Cardiac ventricle fibroblast (primary cell): ENCODE data around the gene TMPRSS4. TPM values are rescaled to one million over a fixed set of nuclear protein-coding genes. Genes with fewer than 3 reads are reported as not detected.

Source experiments
- total RNA-seq: library from RNA; depleted of rRNA; stranded (reverse); fragments of >200 nt; gene quantifications from 2 replicates; pipeline ENCODE4 v1.2.3, GENCODE V29; 2015

TMPRSS4 gene, protein sequence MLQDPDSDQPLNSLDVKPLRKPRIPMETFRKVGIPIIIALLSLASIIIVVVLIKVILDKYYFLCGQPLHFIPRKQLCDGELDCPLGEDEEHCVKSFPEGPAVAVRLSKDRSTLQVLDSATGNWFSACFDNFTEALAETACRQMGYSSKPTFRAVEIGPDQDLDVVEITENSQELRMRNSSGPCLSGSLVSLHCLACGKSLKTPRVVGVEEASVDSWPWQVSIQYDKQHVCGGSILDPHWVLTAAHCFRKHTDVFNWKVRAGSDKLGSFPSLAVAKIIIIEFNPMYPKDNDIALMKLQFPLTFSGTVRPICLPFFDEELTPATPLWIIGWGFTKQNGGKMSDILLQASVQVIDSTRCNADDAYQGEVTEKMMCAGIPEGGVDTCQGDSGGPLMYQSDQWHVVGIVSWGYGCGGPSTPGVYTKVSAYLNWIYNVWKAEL
- total RNA-seq, result not detected in 2 replicates

DNA sequence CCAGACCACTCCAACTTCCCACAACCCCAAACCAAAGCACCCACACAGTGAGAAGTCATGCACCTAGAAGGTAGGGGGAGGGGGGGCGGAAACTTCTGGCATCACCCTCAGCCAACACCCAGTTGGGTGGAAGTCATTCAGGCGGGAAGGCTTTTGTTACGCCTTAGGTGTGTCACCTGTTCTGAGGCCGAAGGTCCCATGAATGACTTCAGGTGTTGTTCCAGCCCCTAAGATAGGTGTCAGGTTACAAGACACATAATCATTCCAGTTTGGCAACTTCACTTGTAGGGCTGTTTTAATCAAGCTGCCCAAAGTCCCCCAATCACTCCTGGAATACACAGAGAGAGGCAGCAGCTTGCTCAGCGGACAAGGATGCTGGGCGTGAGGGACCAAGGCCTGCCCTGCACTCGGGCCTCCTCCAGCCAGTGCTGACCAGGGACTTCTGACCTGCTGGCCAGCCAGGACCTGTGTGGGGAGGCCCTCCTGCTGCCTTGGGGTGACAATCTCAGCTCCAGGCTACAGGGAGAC, at the start of gene TMPRSS4:
TMPRSS4 (plus strand) TSS at position 325 of the 528 bp plus-strand sequence. CDS start 225 bp downstream, outside the sequence.

DNA sequence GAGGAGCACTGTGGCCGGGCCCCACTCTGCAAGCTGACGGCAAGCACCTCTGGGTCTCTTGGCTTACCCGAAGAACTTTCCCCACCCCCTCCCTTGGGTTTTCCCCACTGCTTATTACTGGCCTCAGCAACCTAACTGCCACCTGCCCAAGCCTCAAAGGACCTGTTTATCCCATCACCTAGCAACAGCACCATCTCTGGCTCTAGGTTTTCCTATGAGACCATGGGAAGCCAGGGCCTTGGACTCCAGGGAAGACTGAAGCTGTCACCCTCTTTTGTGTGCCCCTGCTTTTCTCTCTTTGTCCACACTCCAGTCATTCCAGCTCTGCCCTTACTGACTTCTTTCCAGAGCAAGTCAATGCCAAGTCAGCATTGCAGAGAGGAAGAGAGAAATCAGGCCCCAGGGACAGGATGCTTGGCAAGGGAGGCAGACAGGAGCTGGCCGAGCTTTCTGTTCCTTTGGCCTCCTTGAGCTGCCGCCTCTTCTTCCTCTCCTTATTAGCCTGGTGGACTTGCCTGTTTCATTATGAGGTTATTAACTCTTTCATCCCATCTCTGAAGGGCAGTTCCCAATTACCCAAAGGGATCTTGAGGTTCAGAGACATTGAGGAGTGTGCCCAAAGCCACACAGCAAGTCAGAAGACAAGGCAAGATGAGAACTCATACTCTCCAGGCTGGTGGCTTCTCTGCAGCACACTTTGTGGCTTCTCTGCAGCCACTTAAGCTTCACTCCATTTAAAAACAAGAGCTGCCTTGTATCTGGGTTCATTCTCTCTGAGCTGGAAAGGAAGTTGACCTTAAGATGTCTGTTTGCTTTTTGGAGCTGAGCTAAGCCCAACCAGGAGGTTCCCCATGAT, 10.3 kb downstream of the TMPRSS4 start, which contains the start of gene SMIM35:
SMIM35 (minus strand) TSS at position 51 of the 856 bp plus-strand sequence. CDS start 206 bp downstream, outside the sequence.

DNA sequence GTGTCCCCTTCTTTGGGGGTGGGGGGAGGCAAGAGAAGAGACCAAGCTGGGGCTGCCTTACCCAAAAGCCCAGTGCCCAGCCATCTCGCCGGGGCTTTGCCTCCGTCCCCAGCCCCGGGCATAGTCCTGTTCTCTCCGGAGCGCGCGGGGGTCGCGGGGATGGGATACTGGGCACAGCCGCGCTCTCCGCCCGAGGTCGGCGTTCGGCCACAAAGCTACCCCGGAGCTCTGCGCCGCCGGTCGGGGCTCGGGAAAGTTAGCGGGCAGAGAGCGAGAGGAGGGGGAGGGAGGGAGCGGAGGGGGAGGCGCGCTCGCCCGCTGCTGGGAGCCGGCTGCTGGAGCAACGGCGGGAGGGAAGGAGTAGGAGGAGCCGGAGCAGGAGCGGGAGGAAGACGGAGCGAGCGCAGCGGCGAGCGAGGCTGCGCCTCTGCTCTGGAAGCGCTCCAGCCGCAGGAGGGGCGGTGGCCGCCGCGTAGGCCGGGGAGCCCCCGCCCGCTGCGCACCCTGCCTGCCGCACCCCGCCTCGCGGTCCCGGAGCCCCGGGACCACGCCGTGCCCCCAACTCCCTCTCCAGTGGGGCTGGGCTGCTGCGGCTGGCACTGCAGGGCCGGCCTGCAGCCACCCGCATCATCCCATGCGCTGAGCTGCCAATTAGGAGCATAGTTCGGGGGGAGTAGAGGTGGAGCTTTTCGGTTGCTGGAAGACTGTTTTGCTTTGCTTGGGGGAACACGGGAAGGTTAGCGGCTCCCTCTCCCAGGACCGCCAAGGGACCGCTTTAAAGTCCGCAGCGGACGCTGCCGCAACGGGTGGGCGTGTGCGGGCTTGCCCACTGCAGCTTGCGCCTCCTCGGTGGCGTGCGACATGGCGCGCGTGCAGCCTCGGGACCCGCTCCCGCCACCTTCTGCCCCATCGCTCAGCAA, 75.9 kb downstream of the TMPRSS4 start, which contains the start of gene SCN4B:
SCN4B (minus strand) TSS at position 272 of the 920 bp plus-strand sequence; CDS start at position 122, 150 bp downstream.

Other genes starting within 250 kb of the TMPRSS4 start
- gene FXYD6, start 200.4 kb upstream of the TMPRSS4 start, total RNA-seq, result 3.1 and 3.7 TPM in 2 replicates
- not detected in 2 replicates for gene TMPRSS13, start 147.7 kb upstream of the TMPRSS4 start, total RNA-seq
- not detected in 2 replicates for gene IL10RA, start 90.7 kb upstream of the TMPRSS4 start, total RNA-seq
- not detected in 2 replicates for gene SMIM35, start 9.9 kb downstream of the TMPRSS4 start, total RNA-seq
- 0.19 and 0.44 TPM in 2 replicates for gene SCN4B, start 75.7 kb downstream of the TMPRSS4 start, total RNA-seq
- not detected in 2 replicates for gene SCN2B, start 99.6 kb downstream of the TMPRSS4 start, total RNA-seq
- gene JAML, start 147.9 kb downstream of the TMPRSS4 start, total RNA-seq, result not detected in 2 replicates
- 0.05 and 0.06 TPM in 2 replicates for gene MPZL3, start 175.3 kb downstream of the TMPRSS4 start, total RNA-seq
- 0.44 and 0.68 TPM in 2 replicates for gene MPZL2, start 187.2 kb downstream of the TMPRSS4 start, total RNA-seq
- gene CD3E, start 227.7 kb downstream of the TMPRSS4 start, total RNA-seq, result not detected in 2 replicates